Inferior parietal cortex (tissue), 1 donor: ENCODE measurements around the gene ACTRT2.

ENCODE experiments used
- DNase-seq: peaks from one replicate; pipeline ENCODE4 v3.0.0-alpha.2; 2016; ENCODE audit errors: extremely low spot score

Gene ACTRT2

GRCh38 chr1:3031401-3032221, 10.3 kb downstream of the ACTRT2 start:
- DNase-seq: peak; percentile 12

- no peak for DNase-seq
Observed at GRCh38 chr1:3032371-3033039, 11.2 kb downstream of the ACTRT2 start.

- DNase-seq: no peak
Observed at GRCh38 chr1:3033040-3033789, 11.9 kb downstream of the ACTRT2 start.

- no peak for DNase-seq
Observed at GRCh38 chr1:3033790-3034090, 12.5 kb downstream of the ACTRT2 start.

GRCh38 chr1:3034162-3034561, 12.9 kb downstream of the ACTRT2 start:
- DNase-seq: no peak

GRCh38 chr1:3034728-3035562, 13.7 kb downstream of the ACTRT2 start:
- no peak for DNase-seq

- DNase-seq: no peak
Observed at GRCh38 chr1:3035563-3036446, 14.5 kb downstream of the ACTRT2 start.

GRCh38 chr1:3036447-3037280, 15.4 kb downstream of the ACTRT2 start:
- no peak for DNase-seq

GRCh38 chr1:3037281-3038040, 16.2 kb downstream of the ACTRT2 start:
- no peak for DNase-seq

- DNase-seq: no peak
Observed at GRCh38 chr1:3038113-3038551, 16.9 kb downstream of the ACTRT2 start.

- DNase-seq: no peak
Observed at GRCh38 chr1:3038571-3039181, 17.4 kb downstream of the ACTRT2 start.

- no peak for DNase-seq
Observed at GRCh38 chr1:3040004-3040403, 18.7 kb downstream of the ACTRT2 start.

- no peak for DNase-seq
Observed at GRCh38 chr1:3042481-3042880, 21.2 kb downstream of the ACTRT2 start.

- DNase-seq: no peak
Observed at GRCh38 chr1:3049164-3049563, 27.9 kb downstream of the ACTRT2 start.

GRCh38 chr1:3049905-3050304, 28.6 kb downstream of the ACTRT2 start:
- no peak for DNase-seq

- DNase-seq: no peak
Observed at GRCh38 chr1:3050603-3051002, 29.3 kb downstream of the ACTRT2 start.

GRCh38 chr1:3051270-3052268, 30.3 kb downstream of the ACTRT2 start:
- DNase-seq: no peak
